Smooth muscle cell (in vitro differentiated cells): ENCODE results near the gene CFAP221. TPM values are rescaled to one million over a fixed set of nuclear protein-coding genes. Genes with fewer than 3 reads are reported as not detected.

Experiments used
- DNase-seq: peaks from one replicate; lab custom pipeline; 2025; ENCODE audit not compliant: unreplicated experiment; lab: John Stamatoyannopoulos, UW
- H2AFZ ChIP-seq: fragments of 200-600 bp; sonication (generic); 2 replicates; pipeline ENCODE4 v1.6.0; 2016; ENCODE audit warnings: antibody characterized with exemption, low read depth, mild to moderate bottlenecking
- H3F3A ChIP-seq: fragments of 200-600 bp; sonication (generic); 2 replicates; pipeline ENCODE4 v1.6.0; 2017; ENCODE audit warnings: antibody characterized with exemption, low read depth
- H3K27ac ChIP-seq: fragments of 200-600 bp; sonication (generic); 2 replicates; pipeline ENCODE4 v1.5.1; 2016; ENCODE audit warnings: low read depth, mild to moderate bottlenecking
- H3K27me3 ChIP-seq: fragments of 200-600 bp; sonication (generic); 2 replicates; pipeline ENCODE4 v1.6.1; 2016; ENCODE audit warnings: low read depth, mild to moderate bottlenecking
- H3K36me3 ChIP-seq: fragments of 200-600 bp; sonication (generic); 2 replicates; pipeline ENCODE4 v1.5.1; 2016; ENCODE audit warnings: low read depth
- H3K4me1 ChIP-seq: fragments of 200-600 bp; sonication (generic); 2 replicates; pipeline ENCODE4 v1.5.1; 2016; ENCODE audit warnings: low read depth
- H3K4me2 ChIP-seq: fragments of 200-600 bp; sonication (generic); 2 replicates; pipeline ENCODE4 v1.6.0; 2016; ENCODE audit warnings: mild to moderate bottlenecking
- H3K4me3 ChIP-seq: fragments of 200-600 bp; sonication (generic); 2 replicates; pipeline ENCODE4 v1.5.1; 2016; ENCODE audit warnings: mild to moderate bottlenecking
- H3K79me2 ChIP-seq: fragments of 200-600 bp; sonication (generic); 2 replicates; pipeline ENCODE4 v1.6.0; 2016; ENCODE audit warnings: low read depth, mild to moderate bottlenecking
- H3K9ac ChIP-seq: fragments of 200-600 bp; sonication (generic); 2 replicates; pipeline ENCODE4 v1.6.0; 2016; ENCODE audit warnings: low read depth
- H3K9me3 ChIP-seq: fragments of 200-600 bp; sonication (generic); replicated peaks from 2 replicates; pipeline ENCODE4 v1.5.1; 2016; ENCODE audit warnings: low read depth
- H4K20me1 ChIP-seq: fragments of 200-600 bp; sonication (generic); 2 replicates; pipeline ENCODE4 v1.6.0; 2016; ENCODE audit warnings: low read depth
- WGBS: methylation state at CpG from one replicate; pipeline ENCODE4 v1.1.7; 2016; ENCODE audit warnings: low lambda C conversion rate; 5-methylcytosine and 5-hydroxymethylcytosine counted together
- polyA plus RNA-seq: library from polyadenylated mRNA; unstranded; fragments of >200 nt; fragmentation: Nextera tagmentation; extraction: Ambion mirVana; gene quantifications from 2 replicates; pipeline ENCODE4 v1.2.1, GENCODE V29; 2016
- total RNA-seq: library from RNA; depleted of rRNA; stranded (reverse); fragments of >200 nt; gene quantifications from 2 replicates; pipeline ENCODE4 v1.2.3, GENCODE V29; 2014
- TF ChIP-seq, protein P1 (sequence below): fragments of 200-600 bp; sonication (generic); IDR thresholded peaks from 2 replicates; pipeline ENCODE4 v1.5.1; 2017; ENCODE audit warnings: borderline replicate concordance, mild to moderate bottlenecking, antibody characterized with exemption; ENCODE audit not compliant: insufficient read depth, poor library complexity, severe bottlenecking

Gene CFAP221
- total and polyA plus RNA-seq, 2 experiments from 2014 or later = 0.17 to 0.31 TPM

DNA sequence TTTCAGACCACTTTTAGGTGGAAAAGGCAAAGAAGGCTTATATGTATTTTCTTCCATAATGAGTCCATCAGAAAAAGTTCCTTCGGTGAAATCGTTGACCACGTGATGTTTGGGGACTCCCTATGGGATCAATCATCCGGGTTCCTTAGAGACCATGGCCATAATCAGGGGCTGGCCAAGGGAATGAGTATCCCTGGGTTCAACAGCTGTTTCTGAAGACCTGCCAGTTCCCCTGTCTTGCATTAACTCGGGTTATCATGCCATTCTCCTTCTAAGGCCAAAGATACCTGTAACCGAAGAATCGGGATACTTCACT, 116.1 kb downstream of the CFAP221 start:
- WGBS = 48% methylated on average over 7 of the region's 7 CpGs
- no peak overlapping the region for H2AFZ ChIP-seq

DNA sequence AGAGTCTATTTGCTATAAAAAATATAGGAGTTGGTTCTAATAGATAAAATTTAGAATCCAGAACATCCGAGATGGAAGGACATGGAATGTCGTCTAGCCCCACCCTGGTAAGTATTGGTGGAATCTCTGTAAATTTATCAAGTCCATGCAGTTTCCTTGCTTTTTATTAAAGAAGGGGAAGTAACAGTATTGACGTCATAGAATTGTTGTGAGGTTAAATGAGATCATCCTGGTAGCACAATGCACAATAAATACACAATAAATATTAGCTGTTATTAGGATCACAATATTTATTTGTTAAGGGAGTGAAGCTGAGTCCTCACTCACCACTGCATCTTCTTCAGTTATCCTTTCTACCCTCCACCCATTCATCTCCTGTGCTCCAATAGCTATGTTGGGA, 118.0 kb downstream of the CFAP221 start:
- Histone ChIP-seq H3K79me2 (no peaks in the 10 kb centered on the region), H4K20me1 (no peaks in the 10 kb centered on the region)

More for the DNA sequence above, 116.1 kb downstream of the CFAP221 start:
- Histone ChIP-seq H3K9ac (no peak overlapping the region), H3K27me3 (no peaks in the 10 kb centered on the region), H3K27ac (no peak overlapping the region), H3K79me2 (no peaks in the 10 kb centered on the region), H3K4me2 (no peak overlapping the region), H4K20me1 (no peaks in the 10 kb centered on the region), H3K4me3 (no peak overlapping the region), H3K4me1 (no peaks in the 10 kb centered on the region), H3K9me3 (no peaks in the 10 kb centered on the region), H3K36me3 (no peaks in the 10 kb centered on the region), H3F3A (no peaks in the 10 kb centered on the region)
- TF ChIP-seq, protein P1, sequence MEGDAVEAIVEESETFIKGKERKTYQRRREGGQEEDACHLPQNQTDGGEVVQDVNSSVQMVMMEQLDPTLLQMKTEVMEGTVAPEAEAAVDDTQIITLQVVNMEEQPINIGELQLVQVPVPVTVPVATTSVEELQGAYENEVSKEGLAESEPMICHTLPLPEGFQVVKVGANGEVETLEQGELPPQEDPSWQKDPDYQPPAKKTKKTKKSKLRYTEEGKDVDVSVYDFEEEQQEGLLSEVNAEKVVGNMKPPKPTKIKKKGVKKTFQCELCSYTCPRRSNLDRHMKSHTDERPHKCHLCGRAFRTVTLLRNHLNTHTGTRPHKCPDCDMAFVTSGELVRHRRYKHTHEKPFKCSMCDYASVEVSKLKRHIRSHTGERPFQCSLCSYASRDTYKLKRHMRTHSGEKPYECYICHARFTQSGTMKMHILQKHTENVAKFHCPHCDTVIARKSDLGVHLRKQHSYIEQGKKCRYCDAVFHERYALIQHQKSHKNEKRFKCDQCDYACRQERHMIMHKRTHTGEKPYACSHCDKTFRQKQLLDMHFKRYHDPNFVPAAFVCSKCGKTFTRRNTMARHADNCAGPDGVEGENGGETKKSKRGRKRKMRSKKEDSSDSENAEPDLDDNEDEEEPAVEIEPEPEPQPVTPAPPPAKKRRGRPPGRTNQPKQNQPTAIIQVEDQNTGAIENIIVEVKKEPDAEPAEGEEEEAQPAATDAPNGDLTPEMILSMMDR = no peak
- no peak for DNase-seq

DNA sequence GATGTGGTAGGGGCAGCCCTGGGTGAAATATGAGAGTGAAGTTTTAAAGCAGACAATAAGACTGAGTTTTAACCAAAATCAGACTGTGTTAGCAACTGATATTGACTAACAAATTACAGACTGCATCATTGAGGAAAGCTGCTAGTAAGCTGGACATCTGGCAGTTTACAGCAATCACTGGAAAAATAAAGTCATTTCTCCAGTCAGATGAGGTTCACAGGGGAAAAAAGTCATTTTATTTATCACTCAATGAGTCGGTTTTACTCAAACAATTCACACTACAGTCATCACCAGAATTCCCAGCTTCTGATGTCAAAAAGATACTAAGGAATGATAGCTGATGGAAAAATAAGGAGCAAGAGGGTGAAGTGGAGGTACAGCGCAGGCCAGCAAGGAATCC, 124.3 kb downstream of the CFAP221 start:
- Histone ChIP-seq H3K9me3 (no peaks in the 10 kb centered on the region), H4K20me1 (no peaks in the 10 kb centered on the region), H2AFZ (no peak overlapping the region), H3K36me3 (no peaks in the 10 kb centered on the region), H3K4me1 (no peaks in the 10 kb centered on the region), H3K79me2 (no peaks in the 10 kb centered on the region), H3F3A (no peaks in the 10 kb centered on the region), H3K27me3 (no peaks in the 10 kb centered on the region), H3K27ac (no peak overlapping the region), H3K4me2 (no peak overlapping the region), H3K9ac (no peak overlapping the region), H3K4me3 (no peak overlapping the region)
- WGBS = 60% methylated on average over 2 of the region's 2 CpGs
- TF ChIP-seq, protein P1 = no peak
- no peak for DNase-seq

More for the DNA sequence above, 118.0 kb downstream of the CFAP221 start:
- Histone ChIP-seq H2AFZ (no peak overlapping the region), H3K27me3 (no peaks in the 10 kb centered on the region), H3K4me3 (no peak overlapping the region), H3K4me2 (no peak overlapping the region), H3K27ac (no peak overlapping the region), H3K9me3 (no peaks in the 10 kb centered on the region), H3K36me3 (no peaks in the 10 kb centered on the region), H3K9ac (no peak overlapping the region), H3F3A (no peaks in the 10 kb centered on the region), H3K4me1 (no peaks in the 10 kb centered on the region)
- TF ChIP-seq, protein P1 = no peak
- 93% methylated on average over 3 of the region's 3 CpGs for WGBS
- DNase-seq = no peak

DNA sequence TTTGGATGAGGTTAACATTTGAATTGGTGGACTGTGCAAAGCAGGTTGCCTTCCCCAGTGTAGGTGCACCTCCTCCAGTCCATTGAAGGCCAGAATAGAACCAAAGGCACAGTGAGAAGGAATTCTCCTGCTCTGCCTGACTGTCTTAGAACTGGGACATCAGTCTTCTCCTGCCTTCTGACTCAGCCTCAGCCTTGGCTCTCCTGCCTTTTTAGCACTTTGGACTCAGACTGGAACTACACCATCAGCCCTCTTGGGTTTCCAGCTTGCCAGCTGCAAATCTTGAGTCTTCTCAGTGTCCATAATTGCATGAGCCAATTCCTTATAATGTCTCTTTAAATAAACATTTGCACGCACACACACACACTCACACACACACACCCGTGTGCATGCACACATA, 126.8 kb downstream of the CFAP221 start:
- 91% methylated on average over 2 of the region's 2 CpGs for WGBS
- H3F3A ChIP-seq = no peaks in the 10 kb centered on the region

More for the DNA sequence above, 126.8 kb downstream of the CFAP221 start:
- Histone ChIP-seq H3K9ac (no peak overlapping the region), H4K20me1 (no peaks in the 10 kb centered on the region), H3K4me3 (no peak overlapping the region), H3K36me3 (no peaks in the 10 kb centered on the region), H3K4me2 (no peak overlapping the region), H3K27me3 (no peaks in the 10 kb centered on the region), H2AFZ (no peak overlapping the region), H3K27ac (no peak overlapping the region), H3K79me2 (no peaks in the 10 kb centered on the region), H3K9me3 (no peaks in the 10 kb centered on the region), H3K4me1 (no peaks in the 10 kb centered on the region)
- no peak for DNase-seq
- TF ChIP-seq, protein P1 = no peak
